AG04450 (cell line): ENCODE data around the gene NUMB. TPM values are rescaled to one million over a fixed set of nuclear protein-coding genes. Genes with fewer than 3 reads are reported as not detected.
A peak's percentile ranks its signal among the peaks of the same experiment; 100 is the strongest.

ENCODE experiments used
- CTCF ChIA-PET: fragments of 300-600, 350-600 bp; formaldehyde crosslinking; extraction: SDS; loops from one replicate; lab custom pipeline; 2022; ENCODE audit warnings: antibody characterized with exemption, inconsistent platforms; lab: Charles Lee
- POLR2A ChIA-PET: fragments of 350-600 bp; formaldehyde crosslinking; extraction: SDS; loops from one replicate; lab custom pipeline; 2021; ENCODE audit warnings: antibody characterized with exemption, inconsistent platforms; lab: Yijun Ruan, JAX
- DNase-seq: peaks from one replicate; pipeline ENCODE4 v3.0.0-alpha.2; 2011; ENCODE audit warnings: low read depth, low spot score
- H3K27ac ChIP-seq: one replicate; pipeline ENCODE4 v1.5.1; 2012; ENCODE audit warnings: low read depth, low read length, control low read depth
- H3K27me3 ChIP-seq: one replicate; pipeline ENCODE4 v1.6.0; 2012; ENCODE audit warnings: low read length; ENCODE audit not compliant: control insufficient read depth, insufficient read depth
- H3K4me3 ChIP-seq: 2 replicates; pipeline ENCODE4 v1.5.1; 2011; ENCODE audit warnings: mild to moderate bottlenecking, low read depth, low read length, control low read depth
- H3K9me3 ChIP-seq: 2 replicates; pipeline ENCODE4 v1.5.1; 2012; ENCODE audit warnings: low read length; ENCODE audit not compliant: control insufficient read depth, insufficient read depth
- polyA plus RNA-seq: library from polyadenylated mRNA; depleted of rRNA; stranded (reverse); fragments of >200 nt; gene quantifications from 2 replicates; pipeline ENCODE4 v1.2.3, GENCODE V29; 2011
- TF ChIP-seq, protein P1 (sequence below): IDR thresholded peaks from 2 replicates; pipeline ENCODE4 v1.5.1; 2011; ENCODE audit warnings: low read depth, low read length, control low read depth, inconsistent platforms

Gene NUMB
- polyA plus RNA-seq, 1 experiment: 152 TPM

DNA sequence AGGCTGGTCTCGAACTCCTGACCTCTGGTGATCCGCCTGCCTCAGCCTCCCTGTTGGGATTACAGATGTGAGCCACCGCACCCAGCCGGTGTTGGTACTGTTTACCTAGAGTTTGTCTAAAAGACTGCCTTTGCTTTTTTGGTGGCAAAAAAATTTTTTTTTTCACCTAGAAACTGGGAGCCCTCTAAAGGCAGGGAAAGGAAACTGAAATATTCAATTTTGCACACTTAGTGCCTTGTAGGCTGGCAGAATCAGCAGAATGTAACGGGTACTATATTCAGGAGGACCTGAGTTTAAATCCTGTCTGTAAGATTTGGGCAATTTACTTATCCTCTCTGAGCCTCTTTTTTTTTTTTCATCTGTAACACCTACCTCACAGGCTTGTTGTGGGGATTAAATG is 177.4 kb downstream of the NUMB start:
- H3K27ac ChIP-seq: no peak overlapping the region
- no peaks in the 10 kb centered on the region for H3K9me3 ChIP-seq
- no peak for DNase-seq
- no peak overlapping the region for H3K4me3 ChIP-seq
- ChIA-PET CTCF (interaction anchor here (0.7 kb wide), 2 partner anchors 64 to 104 kb away, joined by 3 to 4 read pairs; no protein-coding TSS in a partner anchor), POLR2A (no interaction called here)
- no peaks in the 10 kb centered on the region for H3K27me3 ChIP-seq
- TF ChIP-seq, protein P1, sequence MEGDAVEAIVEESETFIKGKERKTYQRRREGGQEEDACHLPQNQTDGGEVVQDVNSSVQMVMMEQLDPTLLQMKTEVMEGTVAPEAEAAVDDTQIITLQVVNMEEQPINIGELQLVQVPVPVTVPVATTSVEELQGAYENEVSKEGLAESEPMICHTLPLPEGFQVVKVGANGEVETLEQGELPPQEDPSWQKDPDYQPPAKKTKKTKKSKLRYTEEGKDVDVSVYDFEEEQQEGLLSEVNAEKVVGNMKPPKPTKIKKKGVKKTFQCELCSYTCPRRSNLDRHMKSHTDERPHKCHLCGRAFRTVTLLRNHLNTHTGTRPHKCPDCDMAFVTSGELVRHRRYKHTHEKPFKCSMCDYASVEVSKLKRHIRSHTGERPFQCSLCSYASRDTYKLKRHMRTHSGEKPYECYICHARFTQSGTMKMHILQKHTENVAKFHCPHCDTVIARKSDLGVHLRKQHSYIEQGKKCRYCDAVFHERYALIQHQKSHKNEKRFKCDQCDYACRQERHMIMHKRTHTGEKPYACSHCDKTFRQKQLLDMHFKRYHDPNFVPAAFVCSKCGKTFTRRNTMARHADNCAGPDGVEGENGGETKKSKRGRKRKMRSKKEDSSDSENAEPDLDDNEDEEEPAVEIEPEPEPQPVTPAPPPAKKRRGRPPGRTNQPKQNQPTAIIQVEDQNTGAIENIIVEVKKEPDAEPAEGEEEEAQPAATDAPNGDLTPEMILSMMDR: 0 out of 2 replicates have a peak, but pooled peaks have one; percentile 14

DNA sequence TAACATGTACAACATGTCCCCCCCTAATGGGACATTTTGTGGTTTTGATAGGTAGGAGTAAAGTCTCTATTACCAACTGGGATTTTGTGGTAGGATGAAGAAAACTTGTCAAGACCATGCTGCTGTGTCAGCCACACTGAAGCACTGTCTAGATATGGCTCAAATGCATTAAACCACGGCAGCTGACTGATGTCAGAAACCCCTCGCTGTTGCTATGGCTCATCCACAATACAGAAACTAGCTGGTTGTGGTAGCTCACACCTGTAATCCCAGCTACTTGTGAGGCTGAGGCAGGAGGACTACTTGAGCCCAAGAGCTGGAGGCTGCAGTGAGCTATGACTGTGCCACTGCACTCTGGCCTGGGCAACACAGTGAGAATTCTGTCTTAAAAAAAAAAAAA is 181.0 kb downstream of the NUMB start:
- Histone ChIP-seq H3K9me3 (no peaks in the 10 kb centered on the region), H3K27ac (no peak overlapping the region), H3K27me3 (no peaks in the 10 kb centered on the region), H3K4me3 (no peak overlapping the region)
- POLR2A ChIA-PET: interaction anchor here (0.7 kb wide), 2 partner anchors 29 to 213 kb away, joined by 3 read pairs; partner anchors contain the start of gene RIOX1
- TF ChIP-seq, protein P1: no peak
- DNase-seq: no peak
- CTCF ChIA-PET: no interaction called here

DNA sequence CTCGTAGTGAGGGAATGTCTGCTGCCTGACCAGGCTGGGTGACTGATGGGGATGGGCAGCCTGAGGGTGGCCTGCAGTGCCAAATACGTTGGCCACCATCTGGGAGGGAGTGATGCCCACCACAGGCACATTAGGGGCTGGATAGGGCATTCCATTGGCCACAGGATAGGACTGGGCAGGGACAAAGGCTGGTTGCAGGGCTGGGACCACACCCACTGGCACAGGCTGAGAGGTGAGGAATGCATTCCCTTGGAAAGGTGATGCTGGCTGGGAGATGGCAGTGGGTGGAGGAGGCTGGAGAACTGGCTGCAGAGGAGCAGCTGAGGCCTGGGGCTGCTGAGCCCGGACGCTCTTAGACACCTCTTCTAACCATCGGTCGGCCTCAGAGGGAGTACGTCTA is 181.5 kb downstream of the NUMB start:
- CTCF ChIA-PET: no interaction called here
- H3K9me3 ChIP-seq: no peaks in the 10 kb centered on the region
- TF ChIP-seq, protein P1: no peak

DNA sequence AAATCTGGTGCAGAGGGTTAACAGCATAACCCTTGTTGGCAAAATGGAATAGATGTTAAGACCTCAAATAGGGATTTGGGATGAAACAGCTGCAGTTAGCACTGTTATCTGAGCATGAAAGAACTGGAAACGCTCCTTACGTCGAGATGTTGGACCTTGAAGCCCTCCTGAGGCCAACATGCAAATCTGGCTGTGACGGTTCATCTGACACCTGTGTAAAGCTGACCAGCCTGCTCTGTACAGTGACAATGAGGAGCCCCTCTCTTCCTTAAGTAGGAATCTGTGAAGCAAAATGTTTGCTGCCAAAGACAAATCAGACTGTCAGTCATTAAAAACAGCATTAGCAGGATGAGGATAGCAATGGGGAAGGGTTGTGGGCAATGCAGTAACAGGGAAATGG is 184.5 kb downstream of the NUMB start:
- TF ChIP-seq, protein P1: no peak
- ChIA-PET CTCF (interaction anchor here (0.6 to 2.8 kb wide), 3 partner anchors 21 to 100 kb away, joined by 3 to 11 read pairs (median 7); no protein-coding TSS in a partner anchor), POLR2A (no interaction called here)
- Histone ChIP-seq H3K27ac (no peak overlapping the region), H3K9me3 (no peaks in the 10 kb centered on the region; the same call in 1 of the 2 replicates), H3K4me3 (no peak overlapping the region), H3K27me3 (no peaks in the 10 kb centered on the region)
- DNase-seq: no peak

More for the DNA sequence above, 181.5 kb downstream of the NUMB start:
- Histone ChIP-seq H3K27ac (no peak overlapping the region), H3K27me3 (no peaks in the 10 kb centered on the region), H3K4me3 (no peak overlapping the region)
- no peak for DNase-seq
- POLR2A ChIA-PET: no interaction called here

DNA sequence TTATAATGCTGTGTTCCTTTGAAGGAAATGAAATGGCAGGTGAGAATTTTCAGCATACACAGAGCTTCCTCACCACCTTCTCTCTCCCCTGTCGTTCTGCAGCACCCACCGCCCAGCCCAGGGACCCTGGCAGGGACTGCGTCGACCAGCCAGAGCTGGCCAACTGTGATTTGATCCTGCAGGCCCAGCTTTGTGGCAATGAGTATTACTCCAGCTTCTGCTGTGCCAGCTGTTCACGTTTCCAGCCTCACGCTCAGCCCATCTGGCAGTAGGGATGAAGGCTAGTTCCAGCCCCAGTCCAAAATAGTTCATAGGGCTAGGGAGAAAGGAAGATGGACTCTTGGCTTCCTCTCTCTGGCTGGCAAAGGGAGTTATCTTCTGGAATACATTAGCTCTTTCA is 186.0 kb downstream of the NUMB start:
- no peaks in the 10 kb centered on the region for H3K27me3 ChIP-seq
- no peak overlapping the region for H3K27ac ChIP-seq
- H3K4me3 ChIP-seq: no peak overlapping the region
- POLR2A ChIA-PET: interaction anchor here (0.5 to 1.0 kb wide), 2 partner anchors 10 to 26 kb away, joined by 3 read pairs; no protein-coding TSS in a partner anchor
- no peak for DNase-seq
- no peaks in the 10 kb centered on the region; the same call in 1 of the 2 replicates for H3K9me3 ChIP-seq
- CTCF ChIA-PET: interaction anchor here (1.7 to 2.8 kb wide), 2 partner anchors 24 to 199 kb away, joined by 4 to 11 read pairs; no protein-coding TSS in a partner anchor
- TF ChIP-seq, protein P1: no peak
